Measurements from ENCODE around the gene FBXO47.
"Not testable (repeated sequence)": the region's sequence is repeated elsewhere in the genome, so short reads cannot be mapped to it uniquely, and the experiment has no call there.

FBXO47 gene

GRCh38 chr17:38922538-38923297 lies 44.5 kb downstream of the FBXO47 start:
- DNase-seq (ENCODE audit: low read depth in 3 of 3), result no peak

- DNase-seq (ENCODE audit: low read depth in 3 of 3), result no peak
Observed at GRCh38 chr17:38921756-38922411, 45.3 kb downstream of the FBXO47 start.

GRCh38 chr17:38920374-38921291 lies 46.6 kb downstream of the FBXO47 start:
- DNase-seq (ENCODE audit: low read depth in 3 of 3), result no peak

GRCh38 chr17:38919316-38920078 lies 47.7 kb downstream of the FBXO47 start:
- no peak for DNase-seq (ENCODE audit: low read depth in 3 of 3)

DNA sequence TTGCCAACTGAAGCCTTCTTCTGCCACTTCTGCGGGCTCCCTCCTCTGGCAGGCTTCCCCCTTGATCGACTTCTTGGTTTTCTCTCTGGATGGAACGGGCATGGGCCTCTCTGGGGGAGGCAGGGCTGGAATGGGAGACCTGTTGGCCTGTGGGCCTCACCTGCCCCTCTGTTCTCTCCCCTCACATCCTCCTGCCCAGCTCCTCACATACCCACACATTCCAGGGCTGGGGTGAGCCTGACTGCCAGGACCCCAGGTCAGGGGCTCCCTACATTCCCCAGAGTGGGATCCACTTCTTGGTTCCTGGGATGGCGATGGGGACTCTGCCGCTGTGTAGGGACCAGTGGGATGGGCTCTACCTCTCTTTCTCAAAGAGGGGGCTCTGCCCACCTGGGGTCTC lies 48.3 kb downstream of the FBXO47 start:
- no peak for DNase-seq (ENCODE audit: low read depth in 3 of 3)

DNA sequence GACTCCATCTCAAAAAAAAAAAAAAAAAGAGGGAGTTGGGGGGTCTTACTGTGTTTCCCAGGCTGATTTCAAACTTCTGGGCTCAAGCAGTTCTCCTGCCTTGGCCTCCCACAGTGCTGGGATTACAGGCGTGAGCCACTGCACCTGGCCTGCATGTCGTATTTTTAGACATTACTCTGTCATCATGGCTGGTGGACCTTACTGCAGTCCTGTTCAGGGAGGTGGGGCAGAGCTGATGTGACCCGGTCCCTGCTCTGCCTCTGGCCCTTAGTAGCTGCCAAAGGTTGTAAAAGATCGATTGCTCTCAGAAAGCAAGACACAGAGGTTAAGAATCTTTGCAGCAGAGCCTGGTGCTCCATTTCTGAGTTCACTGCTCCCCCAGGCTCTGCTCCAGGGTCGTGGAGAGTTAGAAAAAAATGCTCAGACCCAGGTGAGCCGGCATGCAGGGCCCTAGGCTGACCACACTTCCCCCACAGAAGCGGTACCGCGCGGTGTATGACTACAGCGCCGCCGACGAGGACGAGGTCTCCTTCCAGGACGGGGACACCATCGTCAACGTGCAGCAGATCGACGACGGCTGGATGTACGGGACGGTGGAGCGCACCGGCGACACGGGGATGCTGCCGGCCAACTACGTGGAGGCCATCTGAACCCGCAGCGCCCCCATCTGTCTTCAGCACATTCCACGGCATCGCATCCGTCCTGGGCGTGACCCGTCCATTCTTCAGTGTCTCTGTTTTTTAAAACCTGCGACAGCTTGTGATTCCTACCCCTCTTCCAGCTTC lies 48.9 kb downstream of the FBXO47 start:
- DNase-seq (ENCODE audit: low read depth in 3 of 3), result no peak

GRCh38 chr17:38917259-38917658 lies 49.9 kb downstream of the FBXO47 start:
- no peak for DNase-seq (ENCODE audit: low read depth in 3 of 3)

DNA sequence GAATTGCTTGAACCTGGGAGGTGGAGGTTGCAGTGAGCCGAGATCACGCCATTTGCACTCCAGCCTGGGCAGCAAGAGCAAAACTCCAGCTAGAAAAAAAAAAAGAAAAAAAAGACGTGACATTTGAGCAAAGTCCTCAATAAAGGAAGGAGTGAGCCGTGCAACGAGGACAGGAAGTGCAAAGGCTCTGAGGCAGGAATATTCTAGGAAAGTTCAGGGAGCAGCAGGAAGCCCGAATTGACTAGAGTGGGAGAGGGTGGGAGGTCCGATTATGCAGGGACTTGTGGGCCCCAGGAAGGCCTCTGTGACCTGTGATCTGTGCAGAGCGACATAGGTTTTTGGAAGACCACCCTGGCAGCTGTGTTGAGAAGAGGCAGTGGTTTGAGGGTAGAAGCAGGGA lies 50.4 kb downstream of the FBXO47 start:
- no peak for DNase-seq (ENCODE audit: low read depth in 3 of 3)

- no peak for DNase-seq (ENCODE audit: low read depth in 3 of 3)
Observed at GRCh38 chr17:38915639-38915995, 51.6 kb downstream of the FBXO47 start.

- DNase-seq (ENCODE audit: low read depth in 3 of 3), result no peak
Observed at GRCh38 chr17:38914741-38915638, 52.2 kb downstream of the FBXO47 start.

DNA sequence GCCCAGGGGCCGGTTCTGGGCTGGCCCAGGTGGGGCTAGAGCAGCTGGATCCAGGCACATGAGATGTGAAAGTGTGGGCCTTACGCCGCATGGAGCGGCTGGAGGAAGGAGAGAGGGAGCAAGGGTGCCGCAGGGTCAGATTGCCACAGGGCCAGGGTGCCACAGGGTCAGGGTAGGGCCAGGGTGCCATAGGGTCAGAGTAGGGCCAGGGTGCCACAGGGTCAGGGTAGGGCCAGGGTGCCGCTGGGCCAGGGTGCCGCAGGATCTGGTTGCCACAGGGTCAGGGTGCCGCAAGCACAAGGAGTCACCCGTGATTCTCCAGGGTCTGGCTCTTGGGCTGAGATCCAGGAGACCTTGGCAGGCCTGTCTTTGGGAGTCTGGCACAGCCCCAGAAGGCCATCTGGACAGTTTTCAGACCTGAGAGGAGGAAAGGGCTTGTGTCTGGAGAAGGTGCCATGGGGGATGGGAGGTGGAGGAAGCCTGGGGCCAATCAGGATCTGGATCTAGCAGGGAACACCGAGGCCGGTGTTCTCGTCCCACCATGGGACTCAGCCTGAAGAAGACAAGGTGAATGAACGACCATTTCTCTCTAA lies 54.9 kb downstream of the FBXO47 start:
- no peak for DNase-seq (ENCODE audit: low read depth in 3 of 3)

DNA sequence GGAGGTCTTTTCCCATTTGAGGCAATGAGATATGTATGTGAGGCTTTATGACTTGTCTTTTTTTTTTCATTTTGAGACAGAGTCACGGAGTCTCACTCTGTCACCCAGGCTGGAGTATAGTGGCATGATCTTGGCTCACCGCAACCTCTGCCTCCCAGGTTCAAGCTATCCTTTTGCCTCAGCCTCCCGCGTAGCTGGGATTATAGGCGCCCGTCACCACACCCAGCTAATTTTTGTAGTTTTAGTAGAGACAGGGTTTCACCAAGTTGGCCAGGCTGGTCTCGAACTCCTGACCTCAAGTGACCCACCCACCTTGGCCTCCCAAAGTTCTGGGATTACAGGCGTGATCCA lies 55.5 kb downstream of the FBXO47 start:
- not testable (repeated sequence) for DNase-seq (ENCODE audit: low read depth in 3 of 3)

DNA sequence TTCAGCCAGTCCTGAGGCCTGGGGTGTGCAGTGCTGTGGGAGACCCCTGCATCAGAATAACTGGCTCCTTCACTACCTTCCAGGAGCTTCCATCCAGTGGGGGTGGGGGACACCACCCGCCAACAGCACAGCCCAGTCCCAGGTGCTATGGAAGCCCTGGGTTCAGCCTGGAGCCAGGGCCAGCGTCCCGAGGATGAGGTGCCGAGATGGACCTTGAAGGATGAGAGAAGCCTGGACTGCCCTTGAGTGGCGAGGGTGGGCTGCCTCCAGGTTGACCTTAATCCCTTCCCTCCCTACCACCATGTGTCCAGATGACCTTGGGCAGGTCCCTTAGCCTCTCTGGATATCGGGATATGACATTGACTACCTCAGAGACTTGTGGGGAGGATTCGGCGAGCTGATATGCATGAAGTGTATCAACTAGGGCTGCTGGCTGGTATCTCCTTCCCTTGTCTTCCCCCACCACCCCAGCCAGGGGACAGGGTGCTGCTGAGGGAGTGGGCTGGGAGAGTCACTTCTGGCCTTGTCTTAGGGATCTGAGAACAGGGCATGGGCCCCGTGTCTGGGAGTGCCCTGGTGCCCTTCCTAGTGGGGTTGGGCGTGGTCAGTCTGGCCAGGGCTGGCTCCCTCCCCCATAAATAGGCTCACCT lies 56.0 kb downstream of the FBXO47 start:
- DNase-seq (ENCODE audit: low read depth in 3 of 3), result no peak

- no peak for DNase-seq (ENCODE audit: low read depth in 3 of 3)
Observed at GRCh38 chr17:38910325-38910724, 56.9 kb downstream of the FBXO47 start.

GRCh38 chr17:38908676-38909181 lies 58.5 kb downstream of the FBXO47 start:
- no peak for DNase-seq (ENCODE audit: low read depth in 3 of 3)

- DNase-seq (ENCODE audit: low read depth in 3 of 3), result no peak
Observed at GRCh38 chr17:38907930-38908675, 59.1 kb downstream of the FBXO47 start.

GRCh38 chr17:38906460-38907228 lies 60.6 kb downstream of the FBXO47 start:
- no peak for DNase-seq (ENCODE audit: low read depth in 3 of 3)
